Measurements from ENCODE around the gene GNAL. TPM values are rescaled to one million over a fixed set of nuclear protein-coding genes. Genes with fewer than 3 reads are reported as not detected.

Gene GNAL
- total and polyA plus RNA-seq, 2 of the 4 experiments (the other 2 are of a cell fraction) = 0.15 to 0.36 TPM

GRCh38 chr18:11784674-11785304, 95.7 kb downstream of the GNAL start:
- Histone ChIP-seq H3K23ac (ENCODE audit: low read depth, low read length) (no peak overlapping the region; the same call in 1 of the 2 replicates), H3K36me3 (ENCODE audit: control insufficient read depth, insufficient read depth, low read length) (no peaks in the 10 kb centered on the region), H3K9me1 (ENCODE audit: insufficient read depth, low read length) (peaks cover 3% of the 10 kb centered on the region; the same call in 1 of the 2 replicates), H2BK120ac (ENCODE audit: low read depth, low read length) (no peak overlapping the region), H3K27ac (ENCODE audit: insufficient read depth, low read length) (no peak overlapping the region), H3K4me2 (ENCODE audit: low read depth, low read length) (no peak overlapping the region), H3K27me3 (ENCODE audit: control insufficient read depth, insufficient read depth, low read length) (0 out of 2 replicates have a peak, but pooled peaks cover under 1% of the 10 kb centered on the region), H2AFZ (replicated peaks; ENCODE audit: low read length, poor library complexity) (no peak overlapping the region), H2BK20ac (ENCODE audit: low read depth, low read length) (no peak overlapping the region), H3K4ac (ENCODE audit: low read depth, low read length) (no peak overlapping the region), H4K8ac (ENCODE audit: low read depth in 2 of 2, low read length in 2 of 2) (no peak overlapping the region), H4K20me1 (ENCODE audit: insufficient read depth, low read length) (no peaks in the 10 kb centered on the region), H4K5ac (ENCODE audit: low read depth, low read length) (no peak overlapping the region), H3K9me3 (ENCODE audit: control insufficient read depth, insufficient read depth, low read length) (no peaks in the 10 kb centered on the region), H3K4me3 (ENCODE audit: insufficient read depth, low read depth, low read length) (no peak overlapping the region), H2BK5ac (ENCODE audit: low read depth, low read length, poor library complexity, severe bottlenecking) (no peak overlapping the region), H2BK15ac (ENCODE audit: low read depth, low read length) (no peak overlapping the region), H2AK9ac (replicated peaks; ENCODE audit: low read depth, low read length, poor library complexity) (no peak overlapping the region), H3K4me1 (ENCODE audit: control insufficient read depth, insufficient read depth, low read length) (peaks cover 6% of the 10 kb centered on the region; the same call in 1 of the 2 replicates), H3K9ac (ENCODE audit: low read depth, low read length) (no peak overlapping the region), H3K79me1 (ENCODE audit: low read depth in 1 of 2, low read length in 2 of 2) (no peaks in the 10 kb centered on the region), H3K14ac (replicated peaks; ENCODE audit: low read depth, low read length) (no peak overlapping the region), H4K91ac (ENCODE audit: insufficient read depth, low read depth, low read length) (no peak overlapping the region), H3K56ac (ENCODE audit: extremely low read depth, insufficient read depth, low read length) (no peak overlapping the region), H3K18ac (ENCODE audit: low read depth, low read length) (no peak overlapping the region), H2AK5ac (ENCODE audit: low read depth, low read length) (no peak overlapping the region)
- ChIA-PET CTCF (no interaction called here), POLR2A (ENCODE audit: unreplicated experiment) (no interaction called here)
- peak; percentile 29; the same call in 1 of the 2 replicates for ATAC-seq (ENCODE audit: low read depth)
- in situ Hi-C loops (cut with MboI; ENCODE audit: low sequenced_read_pairs) = no loop called here
- intact Hi-C loops (cut with micrococcal nuclease) = loop anchor here (5.0 kb wide), 1 partner anchor 48 kb away; no protein-coding TSS in a partner anchor
- no peak for TF ChIP-seq NFE2L2 (IDR thresholded peaks at IDR 0.05; ENCODE audit: low read depth, low read length)
- no peak for TF ChIP-seq MAFK (IDR thresholded peaks at IDR 0.05; ENCODE audit: low read depth, low read length)
- no peak for TF ChIP-seq BHLHE40 (IDR thresholded peaks at IDR 0.05; ENCODE audit: low read depth, low read length)
- TF ChIP-seq SMC3 (IDR thresholded peaks at IDR 0.05; ENCODE audit: low read depth, low read length) = no peak
- no peak for TF ChIP-seq CTCF (conservative IDR thresholded peaks at IDR 0.05; ENCODE audit: low read depth, low read length)
- TF ChIP-seq MXI1 (IDR thresholded peaks at IDR 0.05; ENCODE audit: borderline replicate concordance, low read depth, low read length) = no peak
- no peak for TF ChIP-seq RAD21 (IDR thresholded peaks at IDR 0.05; ENCODE audit: low read length)
- no peak for TF ChIP-seq RFX5 (IDR thresholded peaks at IDR 0.05; ENCODE audit: low read depth, low read length)
- TF ChIP-seq MAZ (IDR thresholded peaks at IDR 0.05; ENCODE audit: borderline replicate concordance, low read depth, low read length) = no peak
- no peak for TF ChIP-seq CEBPB (IDR thresholded peaks at IDR 0.05; ENCODE audit: low read depth, low read length)
- no peak for TF ChIP-seq RCOR1 (IDR thresholded peaks at IDR 0.05; ENCODE audit: insufficient replicate concordance, low read length)
- TF ChIP-seq, protein P1, sequence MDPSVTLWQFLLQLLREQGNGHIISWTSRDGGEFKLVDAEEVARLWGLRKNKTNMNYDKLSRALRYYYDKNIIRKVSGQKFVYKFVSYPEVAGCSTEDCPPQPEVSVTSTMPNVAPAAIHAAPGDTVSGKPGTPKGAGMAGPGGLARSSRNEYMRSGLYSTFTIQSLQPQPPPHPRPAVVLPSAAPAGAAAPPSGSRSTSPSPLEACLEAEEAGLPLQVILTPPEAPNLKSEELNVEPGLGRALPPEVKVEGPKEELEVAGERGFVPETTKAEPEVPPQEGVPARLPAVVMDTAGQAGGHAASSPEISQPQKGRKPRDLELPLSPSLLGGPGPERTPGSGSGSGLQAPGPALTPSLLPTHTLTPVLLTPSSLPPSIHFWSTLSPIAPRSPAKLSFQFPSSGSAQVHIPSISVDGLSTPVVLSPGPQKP (IDR thresholded peaks at IDR 0.05; ENCODE audit: borderline replicate concordance, low read depth, low read length) = no peak
- no peak for TF ChIP-seq CHD1 (IDR thresholded peaks at IDR 0.05; ENCODE audit: low read depth, low read length)
- TF ChIP-seq FOS (IDR thresholded peaks at IDR 0.05; ENCODE audit: low read depth, low read length) = no peak
- TF ChIP-seq, protein P2, sequence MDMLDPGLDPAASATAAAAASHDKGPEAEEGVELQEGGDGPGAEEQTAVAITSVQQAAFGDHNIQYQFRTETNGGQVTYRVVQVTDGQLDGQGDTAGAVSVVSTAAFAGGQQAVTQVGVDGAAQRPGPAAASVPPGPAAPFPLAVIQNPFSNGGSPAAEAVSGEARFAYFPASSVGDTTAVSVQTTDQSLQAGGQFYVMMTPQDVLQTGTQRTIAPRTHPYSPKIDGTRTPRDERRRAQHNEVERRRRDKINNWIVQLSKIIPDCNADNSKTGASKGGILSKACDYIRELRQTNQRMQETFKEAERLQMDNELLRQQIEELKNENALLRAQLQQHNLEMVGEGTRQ (IDR thresholded peaks at IDR 0.05; ENCODE audit: low read depth, low read length) = no peak
- TF ChIP-seq POLR2A (IDR thresholded peaks at IDR 0.05; ENCODE audit: low read depth, low read length) = no peak
- DNase-seq = no peak
- dilution Hi-C loops (cut with HindIII; ENCODE audit: low sequenced_read_pairs, unreplicated experiment) = no loop called here
- no TSS peak for BruUV-seq (replicated peaks)
- WGBS, 2 experiments (ENCODE audit: extremely low coverage in 2 of 2, insufficient read length in 1 of 2) = 73% methylated on average over 3 of the region's 6 CpGs; no CpG with 5 or more reads in 1 of the 2 experiments
